ENCODE data around the gene NSMF. TPM values are rescaled to one million over a fixed set of nuclear protein-coding genes. Genes with fewer than 3 reads are reported as not detected.

The NSMF gene
- total and polyA plus RNA-seq, 2 experiments from 2014 or later = 20.3 to 103 TPM

DNA sequence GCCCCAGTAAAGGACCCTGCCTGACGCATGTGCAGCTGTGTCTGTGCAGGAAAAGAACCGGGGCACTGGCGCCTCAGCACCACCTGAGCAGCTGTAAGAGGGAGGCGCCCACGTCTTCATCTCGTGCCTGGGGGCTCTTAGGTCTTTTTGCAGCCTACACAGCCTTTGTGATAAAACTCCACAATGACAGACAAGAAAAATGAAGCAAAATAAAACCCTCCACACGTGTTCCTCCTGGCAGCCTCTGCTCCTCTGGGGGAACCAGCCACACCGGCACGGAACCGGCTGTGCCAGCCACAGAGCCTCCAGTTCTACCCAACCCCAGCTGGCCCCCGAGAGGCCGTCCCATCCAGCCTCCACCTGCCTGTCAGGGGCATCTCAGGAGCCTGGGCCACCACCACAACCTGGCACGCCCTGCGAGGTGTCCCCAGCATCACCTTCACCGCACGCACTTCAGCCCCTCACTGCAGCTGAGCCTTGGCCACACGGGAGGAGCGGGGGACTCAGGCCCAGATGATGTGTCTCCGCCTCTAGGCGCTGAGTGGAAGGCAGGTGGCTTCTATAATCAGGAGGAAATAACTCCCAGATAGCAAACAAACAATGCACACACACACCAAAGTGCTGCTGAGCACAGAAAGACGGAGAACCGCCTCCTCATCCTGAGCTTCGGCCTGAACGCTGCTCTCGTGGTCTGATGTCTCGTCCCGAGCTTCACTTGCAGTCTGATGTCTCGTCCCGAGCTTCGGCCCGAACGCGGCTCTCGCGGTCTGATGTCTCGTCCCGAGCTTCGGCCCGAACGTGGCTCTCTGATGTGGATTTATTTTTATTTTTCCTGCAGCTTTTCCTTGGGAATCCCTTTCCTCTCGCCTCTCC lies 28.6 kb upstream of the NSMF start:
- Mint-ChIP-seq H3K4me1 (no peaks in the 10 kb centered on the region; the same call in 2 of the 3 replicates), H3K36me3 (ENCODE audit: low read depth) (no peaks in the 10 kb centered on the region), H3K4me3 (no peak overlapping the region), H3K27me3 (ENCODE audit: insufficient read depth, low read depth, poor library complexity) (peaks cover 6% of the 10 kb centered on the region), H3K27ac (no peak overlapping the region), H3K9me3 (peaks cover 5% of the 10 kb centered on the region; the same call in 2 of the 3 replicates)
- Histone ChIP-seq H3K9me2 (ENCODE audit: insufficient read depth) (no peaks in the 10 kb centered on the region), H3F3A (replicated peaks; ENCODE audit: low read depth) (no peaks in the 10 kb centered on the region), H3K79me2 (replicated peaks; ENCODE audit: insufficient read depth) (no peaks in the 10 kb centered on the region), H2AFZ (no peak overlapping the region), H3K4me2 (no peak overlapping the region), H3K27me3 (ENCODE audit: insufficient read depth) (no peaks in the 10 kb centered on the region), H3K4me1 (ENCODE audit: insufficient read depth) (no peaks in the 10 kb centered on the region), H4K20me1 (replicated peaks; ENCODE audit: insufficient read depth) (no peaks in the 10 kb centered on the region), H3K36me3 (ENCODE audit: insufficient read depth) (no peaks in the 10 kb centered on the region), H3K4me3 (no peak overlapping the region), H3K27ac (ENCODE audit: low read depth) (no peak overlapping the region)
- DNase-seq (ENCODE audit: low spot score) (no peak), ATAC-seq (no peak)
- TF ChIP-seq JUNB (IDR thresholded peaks at IDR 0.05; ENCODE audit: unreplicated experiment) (no peak), EZH2phosphoT487 (IDR thresholded peaks at IDR 0.05; ENCODE audit: unreplicated experiment) (no peak), ZNF331 (CRISPR knock-in tag; IDR thresholded peaks at IDR 0.05; ENCODE audit: low read depth) (no peak), CREB1 (CRISPR knock-in tag; IDR thresholded peaks at IDR 0.05; ENCODE audit: low read depth) (no peak), EZH2 (IDR thresholded peaks at IDR 0.05; ENCODE audit: low read depth, unreplicated experiment) (no peak)
- TF ChIP-seq, protein P1, sequence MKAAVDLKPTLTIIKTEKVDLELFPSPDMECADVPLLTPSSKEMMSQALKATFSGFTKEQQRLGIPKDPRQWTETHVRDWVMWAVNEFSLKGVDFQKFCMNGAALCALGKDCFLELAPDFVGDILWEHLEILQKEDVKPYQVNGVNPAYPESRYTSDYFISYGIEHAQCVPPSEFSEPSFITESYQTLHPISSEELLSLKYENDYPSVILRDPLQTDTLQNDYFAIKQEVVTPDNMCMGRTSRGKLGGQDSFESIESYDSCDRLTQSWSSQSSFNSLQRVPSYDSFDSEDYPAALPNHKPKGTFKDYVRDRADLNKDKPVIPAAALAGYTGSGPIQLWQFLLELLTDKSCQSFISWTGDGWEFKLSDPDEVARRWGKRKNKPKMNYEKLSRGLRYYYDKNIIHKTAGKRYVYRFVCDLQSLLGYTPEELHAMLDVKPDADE (IDR thresholded peaks at IDR 0.05) = no peak
- TF ChIP-seq, protein P2, sequence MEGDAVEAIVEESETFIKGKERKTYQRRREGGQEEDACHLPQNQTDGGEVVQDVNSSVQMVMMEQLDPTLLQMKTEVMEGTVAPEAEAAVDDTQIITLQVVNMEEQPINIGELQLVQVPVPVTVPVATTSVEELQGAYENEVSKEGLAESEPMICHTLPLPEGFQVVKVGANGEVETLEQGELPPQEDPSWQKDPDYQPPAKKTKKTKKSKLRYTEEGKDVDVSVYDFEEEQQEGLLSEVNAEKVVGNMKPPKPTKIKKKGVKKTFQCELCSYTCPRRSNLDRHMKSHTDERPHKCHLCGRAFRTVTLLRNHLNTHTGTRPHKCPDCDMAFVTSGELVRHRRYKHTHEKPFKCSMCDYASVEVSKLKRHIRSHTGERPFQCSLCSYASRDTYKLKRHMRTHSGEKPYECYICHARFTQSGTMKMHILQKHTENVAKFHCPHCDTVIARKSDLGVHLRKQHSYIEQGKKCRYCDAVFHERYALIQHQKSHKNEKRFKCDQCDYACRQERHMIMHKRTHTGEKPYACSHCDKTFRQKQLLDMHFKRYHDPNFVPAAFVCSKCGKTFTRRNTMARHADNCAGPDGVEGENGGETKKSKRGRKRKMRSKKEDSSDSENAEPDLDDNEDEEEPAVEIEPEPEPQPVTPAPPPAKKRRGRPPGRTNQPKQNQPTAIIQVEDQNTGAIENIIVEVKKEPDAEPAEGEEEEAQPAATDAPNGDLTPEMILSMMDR (conservative IDR thresholded peaks at IDR 0.05; ENCODE audit: low read depth in 2 of 2) = no peak
- TF ChIP-seq, protein P3, sequence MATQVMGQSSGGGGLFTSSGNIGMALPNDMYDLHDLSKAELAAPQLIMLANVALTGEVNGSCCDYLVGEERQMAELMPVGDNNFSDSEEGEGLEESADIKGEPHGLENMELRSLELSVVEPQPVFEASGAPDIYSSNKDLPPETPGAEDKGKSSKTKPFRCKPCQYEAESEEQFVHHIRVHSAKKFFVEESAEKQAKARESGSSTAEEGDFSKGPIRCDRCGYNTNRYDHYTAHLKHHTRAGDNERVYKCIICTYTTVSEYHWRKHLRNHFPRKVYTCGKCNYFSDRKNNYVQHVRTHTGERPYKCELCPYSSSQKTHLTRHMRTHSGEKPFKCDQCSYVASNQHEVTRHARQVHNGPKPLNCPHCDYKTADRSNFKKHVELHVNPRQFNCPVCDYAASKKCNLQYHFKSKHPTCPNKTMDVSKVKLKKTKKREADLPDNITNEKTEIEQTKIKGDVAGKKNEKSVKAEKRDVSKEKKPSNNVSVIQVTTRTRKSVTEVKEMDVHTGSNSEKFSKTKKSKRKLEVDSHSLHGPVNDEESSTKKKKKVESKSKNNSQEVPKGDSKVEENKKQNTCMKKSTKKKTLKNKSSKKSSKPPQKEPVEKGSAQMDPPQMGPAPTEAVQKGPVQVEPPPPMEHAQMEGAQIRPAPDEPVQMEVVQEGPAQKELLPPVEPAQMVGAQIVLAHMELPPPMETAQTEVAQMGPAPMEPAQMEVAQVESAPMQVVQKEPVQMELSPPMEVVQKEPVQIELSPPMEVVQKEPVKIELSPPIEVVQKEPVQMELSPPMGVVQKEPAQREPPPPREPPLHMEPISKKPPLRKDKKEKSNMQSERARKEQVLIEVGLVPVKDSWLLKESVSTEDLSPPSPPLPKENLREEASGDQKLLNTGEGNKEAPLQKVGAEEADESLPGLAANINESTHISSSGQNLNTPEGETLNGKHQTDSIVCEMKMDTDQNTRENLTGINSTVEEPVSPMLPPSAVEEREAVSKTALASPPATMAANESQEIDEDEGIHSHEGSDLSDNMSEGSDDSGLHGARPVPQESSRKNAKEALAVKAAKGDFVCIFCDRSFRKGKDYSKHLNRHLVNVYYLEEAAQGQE (IDR thresholded peaks at IDR 0.05; ENCODE audit: unreplicated experiment) = no peak
